ENCODE measurements around the gene BRICD5. TPM values are rescaled to one million over a fixed set of nuclear protein-coding genes. Genes with fewer than 3 reads are reported as not detected.

Gene BRICD5
- total RNA-seq, 1 donor from 2014 or later, result 5.2 TPM

DNA sequence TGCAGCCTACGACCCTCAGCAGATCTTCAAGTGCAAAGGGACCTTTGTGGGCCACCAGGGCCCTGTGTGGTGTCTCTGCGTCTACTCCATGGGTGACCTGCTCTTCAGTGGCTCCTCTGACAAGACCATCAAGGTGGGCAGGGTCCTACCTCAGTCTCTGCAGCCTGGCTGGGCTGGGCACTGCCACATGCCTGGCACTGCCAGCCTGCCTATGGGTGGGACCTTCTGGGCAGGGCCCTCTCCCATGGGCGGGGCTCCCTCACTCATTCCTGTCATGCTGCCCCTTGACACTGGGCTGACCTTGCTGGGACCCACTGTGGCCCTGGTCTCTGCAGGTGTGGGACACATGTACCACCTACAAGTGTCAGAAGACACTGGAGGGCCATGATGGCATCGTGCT lies 36.7 kb downstream of the BRICD5 start:
- H3K4me1 ChIP-seq, result no peaks in the 10 kb centered on the region
- Mint-ChIP-seq H3K36me3 (peaks cover 2% of the 10 kb centered on the region), H3K27ac (no peak overlapping the region), H3K4me3 (no peak overlapping the region), H3K27me3 (ENCODE audit: insufficient read depth, low read depth) (peaks cover 2% of the 10 kb centered on the region), H3K4me1 (no peaks in the 10 kb centered on the region), H3K9me3 (no peaks in the 10 kb centered on the region)
- H3F3A ChIP-seq (ENCODE audit: low read depth), result peaks cover 5% of the 10 kb centered on the region
- no peaks in the 10 kb centered on the region for H3K36me3 ChIP-seq
- no peaks in the 10 kb centered on the region for H4K20me1 ChIP-seq (ENCODE audit: low read depth)
- H3K9me3 ChIP-seq (ENCODE audit: low read depth), result no peaks in the 10 kb centered on the region
- H3K27me3 ChIP-seq, result no peaks in the 10 kb centered on the region
- H3K4me2 ChIP-seq, result no peak overlapping the region
- no peak for DNase-seq (ENCODE audit: low spot score)
- H3K27ac ChIP-seq, result no peak overlapping the region
- no peak overlapping the region for H3K4me3 ChIP-seq
- no peak overlapping the region for H3K9ac ChIP-seq
- TF ChIP-seq, protein P1, sequence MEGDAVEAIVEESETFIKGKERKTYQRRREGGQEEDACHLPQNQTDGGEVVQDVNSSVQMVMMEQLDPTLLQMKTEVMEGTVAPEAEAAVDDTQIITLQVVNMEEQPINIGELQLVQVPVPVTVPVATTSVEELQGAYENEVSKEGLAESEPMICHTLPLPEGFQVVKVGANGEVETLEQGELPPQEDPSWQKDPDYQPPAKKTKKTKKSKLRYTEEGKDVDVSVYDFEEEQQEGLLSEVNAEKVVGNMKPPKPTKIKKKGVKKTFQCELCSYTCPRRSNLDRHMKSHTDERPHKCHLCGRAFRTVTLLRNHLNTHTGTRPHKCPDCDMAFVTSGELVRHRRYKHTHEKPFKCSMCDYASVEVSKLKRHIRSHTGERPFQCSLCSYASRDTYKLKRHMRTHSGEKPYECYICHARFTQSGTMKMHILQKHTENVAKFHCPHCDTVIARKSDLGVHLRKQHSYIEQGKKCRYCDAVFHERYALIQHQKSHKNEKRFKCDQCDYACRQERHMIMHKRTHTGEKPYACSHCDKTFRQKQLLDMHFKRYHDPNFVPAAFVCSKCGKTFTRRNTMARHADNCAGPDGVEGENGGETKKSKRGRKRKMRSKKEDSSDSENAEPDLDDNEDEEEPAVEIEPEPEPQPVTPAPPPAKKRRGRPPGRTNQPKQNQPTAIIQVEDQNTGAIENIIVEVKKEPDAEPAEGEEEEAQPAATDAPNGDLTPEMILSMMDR (IDR thresholded peaks at IDR 0.05), result no peak
- TF ChIP-seq EZH2 (IDR thresholded peaks at IDR 0.05) (no peak), EZH2phosphoT487 (IDR thresholded peaks at IDR 0.05) (no peak)
- no peaks in the 10 kb centered on the region for H3K79me2 ChIP-seq (ENCODE audit: low read depth)
- H2AFZ ChIP-seq (replicated peaks), result no peak overlapping the region

DNA sequence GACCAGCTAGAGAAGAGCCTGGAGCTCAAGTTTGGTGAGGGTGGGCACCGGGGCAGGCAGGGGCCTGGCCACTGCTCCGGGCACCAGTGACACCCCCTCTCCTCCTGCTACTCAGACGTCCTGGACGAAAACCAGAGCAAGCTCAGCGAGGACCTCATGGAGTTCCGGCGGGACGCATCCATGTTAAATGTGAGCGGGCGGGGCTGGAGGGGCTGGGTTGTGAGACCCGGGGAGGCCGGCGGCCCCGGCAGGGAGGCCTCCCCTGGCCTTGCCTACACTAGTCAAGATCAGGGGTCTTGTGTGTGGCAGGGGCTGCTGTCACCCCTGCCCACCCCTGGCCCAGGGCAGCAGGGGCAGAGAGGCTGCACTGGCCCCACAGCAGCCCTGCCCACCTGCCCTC lies 37.3 kb downstream of the BRICD5 start:
- Histone ChIP-seq H3K79me2 (ENCODE audit: low read depth) (no peaks in the 10 kb centered on the region), H3K4me1 (no peaks in the 10 kb centered on the region), H3K9ac (no peak overlapping the region), H3K4me3 (no peak overlapping the region), H2AFZ (replicated peaks) (no peak overlapping the region), H3K27me3 (no peaks in the 10 kb centered on the region), H3K4me2 (no peak overlapping the region), H3K36me3 (no peaks in the 10 kb centered on the region), H3K27ac (no peak overlapping the region), H3K9me3 (ENCODE audit: low read depth) (no peaks in the 10 kb centered on the region), H3F3A (ENCODE audit: low read depth) (peaks cover 5% of the 10 kb centered on the region), H4K20me1 (ENCODE audit: low read depth) (no peaks in the 10 kb centered on the region)
- Mint-ChIP-seq H3K4me1 (no peaks in the 10 kb centered on the region), H3K36me3 (peaks cover 2% of the 10 kb centered on the region), H3K4me3 (no peak overlapping the region), H3K27ac (no peak overlapping the region), H3K27me3 (ENCODE audit: insufficient read depth, low read depth) (peaks cover 2% of the 10 kb centered on the region), H3K9me3 (no peaks in the 10 kb centered on the region)
- TF ChIP-seq EZH2 (IDR thresholded peaks at IDR 0.05) (no peak), EZH2phosphoT487 (IDR thresholded peaks at IDR 0.05) (no peak)
- TF ChIP-seq, protein P1 (IDR thresholded peaks at IDR 0.05), result no peak
- no peak for DNase-seq (ENCODE audit: low spot score)

DNA sequence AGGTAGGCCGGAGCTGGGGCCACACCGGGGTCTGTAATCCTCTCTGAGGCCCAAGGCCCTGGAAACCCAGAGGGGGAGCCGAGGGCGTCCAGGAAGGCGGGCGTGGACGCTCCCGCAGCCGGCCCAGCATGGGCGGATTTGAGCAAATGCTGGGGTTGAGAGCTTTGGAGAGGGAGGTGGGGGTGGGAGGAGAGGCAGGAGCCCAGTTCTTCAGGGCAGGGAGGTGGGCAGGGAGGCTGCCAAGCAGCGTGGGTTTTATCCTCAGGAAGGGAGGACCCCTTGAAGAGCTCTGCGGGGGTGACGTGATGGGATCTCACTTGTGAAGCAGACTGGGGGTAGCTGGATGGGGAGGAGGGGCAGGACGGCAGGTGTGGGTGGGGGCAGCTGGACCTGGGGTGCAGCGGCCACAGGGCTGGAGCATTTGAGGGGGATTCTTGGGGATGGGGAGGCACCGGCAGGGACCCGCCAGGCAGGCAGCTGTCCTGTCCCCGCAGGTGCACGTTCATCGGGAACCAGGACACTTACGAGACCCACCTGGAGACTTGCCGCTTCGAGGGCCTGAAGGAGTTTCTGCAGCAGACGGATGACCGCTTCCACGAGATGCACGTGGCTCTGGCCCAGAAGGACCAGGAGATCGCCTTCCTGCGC lies 37.9 kb downstream of the BRICD5 start:
- Mint-ChIP-seq H3K4me3 (no peak overlapping the region), H3K9me3 (no peaks in the 10 kb centered on the region), H3K27ac (no peak overlapping the region), H3K4me1 (no peaks in the 10 kb centered on the region), H3K36me3 (peaks cover 2% of the 10 kb centered on the region), H3K27me3 (ENCODE audit: insufficient read depth, low read depth) (peaks cover 2% of the 10 kb centered on the region)
- Histone ChIP-seq H3K4me3 (no peak overlapping the region), H3F3A (ENCODE audit: low read depth) (peaks cover 4% of the 10 kb centered on the region), H2AFZ (replicated peaks) (no peak overlapping the region), H3K9ac (no peak overlapping the region), H3K27ac (no peak overlapping the region), H3K36me3 (no peaks in the 10 kb centered on the region), H3K79me2 (ENCODE audit: low read depth) (no peaks in the 10 kb centered on the region), H3K4me2 (no peak overlapping the region), H3K9me3 (ENCODE audit: low read depth) (no peaks in the 10 kb centered on the region), H3K4me1 (no peaks in the 10 kb centered on the region), H4K20me1 (ENCODE audit: low read depth) (no peaks in the 10 kb centered on the region), H3K27me3 (no peaks in the 10 kb centered on the region)
- DNase-seq (ENCODE audit: low spot score), result no peak
- no peak for TF ChIP-seq EZH2 (IDR thresholded peaks at IDR 0.05)
- TF ChIP-seq, protein P1 (IDR thresholded peaks at IDR 0.05), result no peak
- no peak for TF ChIP-seq EZH2phosphoT487 (IDR thresholded peaks at IDR 0.05)
